Heart left ventricle (tissue), 13 donors: ENCODE measurements around the gene DNAJC7.

Experiments used
- POLR2A ChIP-seq, 2 donors: fragments of 450-650 bp; IDR thresholded peaks; one replicate each; pipeline ENCODE4 v1.6.1; 2017; ENCODE audit warnings: antibody characterized with exemption in 2 of 2, mild to moderate bottlenecking in 2 of 2, moderate library complexity in 2 of 2
- TF ChIP-seq, protein P1 (sequence below), 12 donors: fragments of 200-600 bp; sonication (generic) in 4 of 12; IDR thresholded peaks; one replicate each; pipeline versions ENCODE4 v1.5.0 to v1.8.0; 2018 to 2022; ENCODE audit warnings: antibody characterized with exemption in 12 of 12, mild to moderate bottlenecking in 5 of 12
- donor health status: ischemic (EF 13 %, LVEDD 7.1; RV severe dilation, severe dysfunction).
- donor health status: DM: no; HTN: yes; CAD: no.
- donor health status: DM: no; HTN: no; CAD: no.
- donor health status: ischemic (EF 25% LVEDD 6.9; RV normal size, moderate dysfunction).
- donor health status: ischemic (EF 25% LVEDD 5.7; RV mildly dilated, moderate dysfunction).
- donor health status: ischemic (EF 35%, LVEDD 5.7; RV mildly dilated, moderate dysfunction).
- donor health status: nonischemic (EF 11% LVEDD 7.7; RV severe dilation, severe dysfunction).
- donor health status: DM: yes; HTN: yes; CAD: no.
- donor health status: PGD.
- donor health status: ischemic (EF 29% LVEDD 5.4; RV normal size, mild dysfunction).
- donor health status: nonischemic (EF 23%, LVEDD 6.1; RV moderate dilation, normal function).

DNA sequence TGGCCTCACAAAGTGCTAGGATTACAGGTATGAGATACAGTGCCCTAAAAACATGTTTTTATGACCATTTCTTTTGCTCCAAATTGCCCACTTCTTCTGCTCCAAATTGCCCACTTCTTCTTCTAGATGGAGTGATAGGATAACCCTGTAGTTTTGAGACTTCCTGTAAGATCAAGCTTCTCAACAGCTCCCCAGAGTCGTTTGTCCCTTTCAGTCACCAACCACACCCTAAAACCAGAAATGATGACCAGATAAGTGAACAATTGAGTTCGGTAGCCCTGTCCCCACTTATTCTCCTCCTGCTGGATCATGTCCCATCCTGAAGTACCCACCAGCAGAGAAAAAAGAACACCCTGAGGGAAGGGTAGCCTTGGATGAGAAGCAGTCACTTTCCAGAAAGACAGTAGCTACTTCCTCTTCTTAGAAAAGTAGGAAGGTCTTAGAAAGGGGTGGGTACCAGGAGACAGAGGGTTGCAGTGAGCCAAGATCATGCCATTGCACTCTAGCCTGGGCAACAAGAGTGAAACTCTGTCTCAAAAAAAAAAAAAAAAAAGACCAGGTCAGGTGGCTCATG, 84.3 kb downstream of the DNAJC7 start:
- TF ChIP-seq, protein P1, sequence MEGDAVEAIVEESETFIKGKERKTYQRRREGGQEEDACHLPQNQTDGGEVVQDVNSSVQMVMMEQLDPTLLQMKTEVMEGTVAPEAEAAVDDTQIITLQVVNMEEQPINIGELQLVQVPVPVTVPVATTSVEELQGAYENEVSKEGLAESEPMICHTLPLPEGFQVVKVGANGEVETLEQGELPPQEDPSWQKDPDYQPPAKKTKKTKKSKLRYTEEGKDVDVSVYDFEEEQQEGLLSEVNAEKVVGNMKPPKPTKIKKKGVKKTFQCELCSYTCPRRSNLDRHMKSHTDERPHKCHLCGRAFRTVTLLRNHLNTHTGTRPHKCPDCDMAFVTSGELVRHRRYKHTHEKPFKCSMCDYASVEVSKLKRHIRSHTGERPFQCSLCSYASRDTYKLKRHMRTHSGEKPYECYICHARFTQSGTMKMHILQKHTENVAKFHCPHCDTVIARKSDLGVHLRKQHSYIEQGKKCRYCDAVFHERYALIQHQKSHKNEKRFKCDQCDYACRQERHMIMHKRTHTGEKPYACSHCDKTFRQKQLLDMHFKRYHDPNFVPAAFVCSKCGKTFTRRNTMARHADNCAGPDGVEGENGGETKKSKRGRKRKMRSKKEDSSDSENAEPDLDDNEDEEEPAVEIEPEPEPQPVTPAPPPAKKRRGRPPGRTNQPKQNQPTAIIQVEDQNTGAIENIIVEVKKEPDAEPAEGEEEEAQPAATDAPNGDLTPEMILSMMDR (IDR thresholded peaks at IDR 0.05), result no peak
- no peak for TF ChIP-seq POLR2A (IDR thresholded peaks at IDR 0.05)
